NOMO-1 (cell line): ENCODE data around the gene PIGT.

ENCODE experiments used
- DNase-seq, 2 experiments: peaks; one replicate each; lab custom pipeline; 2025; ENCODE audit not compliant: unreplicated experiment in 2 of 2; lab: John Stamatoyannopoulos, UW

The PIGT gene

GRCh38 chr20:45426320-45427016, 10.5 kb downstream of the PIGT start:
- DNase-seq = no peak

GRCh38 chr20:45427236-45428149, 11.6 kb downstream of the PIGT start:
- DNase-seq = no peak

- DNase-seq = no peak
These were observed 13.7 kb downstream of the PIGT start for GRCh38 chr20:45429618-45430017.

DNA sequence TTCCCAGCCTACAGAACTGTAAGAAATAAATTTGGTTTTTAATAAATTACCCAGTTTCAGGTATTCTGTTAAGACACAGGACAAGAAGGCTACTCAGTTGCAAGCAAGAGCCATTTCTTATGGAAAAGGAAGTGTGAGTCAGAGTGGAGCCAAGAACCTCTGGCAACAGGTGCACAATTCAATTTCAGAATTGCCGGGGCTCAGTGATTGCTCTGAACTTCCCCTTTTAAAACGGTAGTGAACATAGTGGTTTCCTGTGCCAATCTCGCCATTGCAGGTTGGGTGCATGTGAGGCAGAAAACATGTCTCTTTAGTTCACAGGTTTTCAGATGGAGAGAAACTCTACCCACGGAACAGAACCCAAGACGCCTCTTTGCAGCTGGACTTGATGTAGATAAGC, 16.4 kb downstream of the PIGT start:
- DNase-seq = peak; percentile 86 to 91

- no peak for DNase-seq
These were observed 17.4 kb downstream of the PIGT start for GRCh38 chr20:45433316-45433715.

DNA sequence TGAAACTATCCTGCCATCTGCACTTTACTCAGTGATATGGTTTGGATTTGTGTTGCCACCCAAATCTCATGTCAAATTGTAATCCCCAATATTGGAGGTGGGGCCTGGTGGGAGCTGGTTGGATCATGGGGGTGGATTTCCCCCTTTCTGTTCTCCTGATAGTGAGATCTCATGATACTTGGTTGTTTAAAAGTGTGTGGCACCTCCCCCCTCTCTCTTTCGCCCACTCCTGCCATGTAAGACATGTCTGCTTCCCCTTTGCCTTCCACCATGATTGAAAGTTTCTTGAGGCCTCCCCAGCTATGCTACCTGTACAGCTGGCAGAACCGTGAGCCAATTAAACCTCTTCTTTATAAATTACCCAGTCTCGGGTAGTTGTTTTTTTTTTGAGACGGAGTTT, 18.0 kb downstream of the PIGT start:
- DNase-seq = no peak

DNA sequence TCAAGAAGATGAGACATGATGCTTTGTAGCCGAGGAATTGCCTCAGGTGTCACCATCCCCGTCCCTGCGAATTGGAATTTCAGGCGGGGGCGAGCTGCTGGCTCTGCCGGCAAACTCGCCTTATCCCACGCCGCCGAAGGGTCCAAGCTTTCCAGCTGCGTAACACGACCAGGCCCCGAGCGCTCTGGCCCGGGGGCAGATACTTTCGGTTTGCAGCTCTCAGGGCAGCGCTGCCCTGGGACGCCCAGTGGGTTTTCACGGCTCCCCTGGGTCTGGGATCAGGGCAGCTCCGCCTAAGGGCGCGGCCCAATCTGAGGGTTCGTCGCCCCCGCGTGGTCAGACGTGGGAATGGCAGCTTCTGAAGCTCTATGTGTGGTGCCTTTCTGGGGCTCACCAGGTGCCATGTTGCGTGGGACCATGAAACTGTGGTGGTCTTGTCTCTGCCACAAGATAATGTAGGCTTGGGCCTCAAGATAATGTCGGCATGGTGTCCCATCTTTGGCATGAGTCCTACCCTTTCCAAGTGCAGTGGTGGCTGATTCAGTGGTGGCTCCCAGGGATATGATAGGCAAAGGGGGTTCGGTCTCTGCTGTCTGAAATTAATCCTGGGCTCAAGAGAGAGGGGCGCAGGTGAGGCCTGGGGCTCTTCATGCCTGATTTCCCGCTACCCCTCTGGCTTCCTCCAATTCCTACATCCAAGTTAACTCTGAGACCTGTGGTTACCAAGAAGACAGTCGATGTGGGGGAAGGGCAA, 21.0 kb downstream of the PIGT start:
- DNase-seq = peak; percentile 63 to 66

GRCh38 chr20:45440424-45440823, 24.5 kb downstream of the PIGT start:
- no peak for DNase-seq

GRCh38 chr20:45440891-45441685, 25.1 kb downstream of the PIGT start:
- DNase-seq = no peak

DNA sequence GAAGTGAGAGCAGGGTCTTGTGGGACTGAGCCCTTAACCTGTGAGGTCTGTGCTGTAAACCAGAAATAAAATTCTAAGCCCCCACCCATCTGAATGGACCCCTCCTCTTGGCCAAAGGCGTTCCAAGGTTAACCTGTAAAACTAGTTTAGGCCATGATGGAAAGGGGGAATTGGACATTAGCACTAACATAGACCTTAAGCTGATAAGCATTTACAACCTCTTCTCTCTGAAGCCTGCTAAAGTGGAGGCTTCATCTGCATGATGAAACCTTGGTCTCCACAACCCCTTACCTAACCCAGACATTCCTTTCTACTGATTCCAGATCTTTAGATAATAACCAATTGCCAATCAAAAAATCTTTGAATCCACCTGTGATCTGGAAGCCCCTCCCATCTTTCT, 25.8 kb downstream of the PIGT start:
- DNase-seq = no peak

DNA sequence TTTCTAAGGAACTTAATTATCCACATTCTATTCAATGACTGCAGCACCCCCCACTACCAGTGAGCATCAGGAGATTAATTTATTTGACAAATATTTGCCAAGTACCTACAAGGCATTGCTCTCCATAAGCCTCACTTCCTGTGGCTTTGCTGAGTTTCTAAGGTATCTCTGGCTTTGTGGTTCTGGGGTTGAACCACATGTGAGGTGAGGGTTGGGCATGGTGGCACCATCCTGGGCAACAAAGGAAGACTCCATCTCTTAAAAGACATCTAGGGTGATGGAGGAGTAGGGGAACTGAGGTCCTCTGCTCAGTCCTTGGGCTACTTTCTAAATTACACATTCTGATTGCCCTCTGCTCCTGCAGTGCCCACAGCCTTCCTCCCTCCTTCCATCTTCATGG, 28.1 kb downstream of the PIGT start:
- no peak for DNase-seq

DNA sequence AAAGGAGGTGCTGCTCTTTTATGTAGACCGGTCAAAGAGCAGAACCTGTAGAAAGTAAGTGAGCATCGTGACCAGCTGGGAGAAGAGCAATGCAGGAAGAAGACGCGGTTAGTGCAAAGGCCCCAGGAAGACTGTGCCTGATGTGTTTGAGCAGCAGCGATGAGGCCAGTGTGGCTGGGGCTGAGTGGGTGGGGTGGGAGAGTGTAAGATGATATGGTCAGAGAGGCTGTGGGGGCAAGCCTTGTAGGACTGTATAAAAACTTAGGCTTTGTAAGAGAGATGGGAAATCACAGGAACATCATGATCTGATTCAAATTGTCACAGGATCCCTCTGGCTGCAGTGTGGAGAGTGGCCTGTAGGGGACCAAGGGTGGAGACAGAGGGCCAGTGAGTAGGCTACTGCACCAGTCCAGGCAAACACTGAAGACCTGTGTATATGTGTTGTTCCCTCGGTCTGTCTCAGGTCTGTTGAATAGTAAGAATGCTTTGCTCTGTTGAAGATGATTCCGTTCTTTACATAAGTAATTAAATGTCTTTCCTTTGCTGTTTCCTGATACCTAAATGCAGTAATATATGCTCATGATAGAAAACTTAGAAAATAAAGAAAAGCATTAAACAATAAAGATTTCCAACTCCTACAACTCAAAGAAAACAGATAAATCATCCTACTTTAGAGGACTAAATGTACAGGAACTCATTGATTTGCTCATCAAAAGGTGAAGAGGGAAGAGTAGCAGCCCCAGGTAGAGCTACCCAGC, 30.0 kb downstream of the PIGT start:
- peak in 1 of 2 experiments; percentile 4 for DNase-seq

- no peak for DNase-seq
These were observed 32.3 kb downstream of the PIGT start for GRCh38 chr20:45448270-45448669.

DNA sequence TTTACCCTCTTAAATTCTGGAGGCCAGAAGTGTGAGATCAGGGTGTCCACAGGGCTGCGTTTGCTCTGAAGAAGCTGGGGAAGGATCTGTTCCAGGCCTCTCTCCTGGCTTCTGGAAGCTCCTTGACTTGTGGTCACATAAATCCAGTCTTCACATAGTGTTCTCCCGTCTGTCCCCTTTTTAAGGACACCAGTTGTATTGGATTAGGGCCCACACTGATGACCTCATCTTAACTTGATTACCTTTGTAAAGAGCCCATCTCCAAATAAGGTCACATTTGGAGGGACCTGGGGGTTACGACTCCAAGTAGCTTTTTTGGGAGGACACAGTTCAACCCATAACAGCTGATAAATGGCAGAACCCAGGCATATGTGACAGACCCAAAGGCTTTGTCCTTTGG, 33.6 kb downstream of the PIGT start:
- DNase-seq = no peak

GRCh38 chr20:45450097-45450818, 34.3 kb downstream of the PIGT start:
- peak; percentile 47 to 98 for DNase-seq

GRCh38 chr20:45452238-45452637, 36.3 kb downstream of the PIGT start:
- peak in 1 of 2 experiments; percentile 6 for DNase-seq

- DNase-seq = peak; percentile 82 to 91
These were observed 37.1 kb downstream of the PIGT start for GRCh38 chr20:45452772-45453691.

DNA sequence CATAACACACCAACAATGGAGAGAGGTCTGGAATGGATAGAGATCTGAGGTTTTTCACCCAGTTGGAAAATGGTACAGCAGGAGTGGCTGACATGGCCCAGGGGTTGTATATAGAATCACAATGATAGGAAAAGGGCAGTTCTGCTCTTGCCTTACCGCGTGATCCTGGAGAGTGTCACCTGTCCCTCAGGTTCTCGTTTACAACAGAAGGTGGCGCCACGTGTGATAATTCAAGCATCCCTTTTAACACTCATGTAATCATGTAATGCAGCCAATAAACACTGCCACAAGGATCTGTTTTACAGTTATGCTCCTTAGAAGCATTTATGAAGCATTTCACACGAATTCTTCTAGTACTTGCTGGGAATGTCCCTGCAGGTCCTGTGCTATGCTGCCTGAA, 40.7 kb downstream of the PIGT start:
- peak in 1 of 2 experiments; percentile 26 for DNase-seq
